Panc1 (cell line): ENCODE data around the gene WDR64. TPM values are rescaled to one million over a fixed set of nuclear protein-coding genes. Genes with fewer than 3 reads are reported as not detected.

Experiments
- ATAC-seq: fragments of 200-7000 bp; cut with Tn5 transposase; 2 replicates; pipeline ENCODE4 v1.9.1; 2020; ENCODE audit warnings: mild to moderate bottlenecking, moderate library complexity
- BruUV-seq: library from RNA; stranded (reverse); fragments of 400-500 nt; replicated peaks from 2 replicates; lab custom pipeline; 2021; lab: Mats Ljungman, UMichigan
- CTCF ChIA-PET: fragments of 300-600 bp; sonication (Branson Sonifier 250); formaldehyde crosslinking; loops from one replicate; lab custom pipeline; 2022; ENCODE audit warnings: antibody characterized with exemption; lab: Charles Lee
- POLR2A ChIA-PET: fragments of 300-600 bp; sonication (Branson Sonifier 250); formaldehyde crosslinking; loops from one replicate; lab custom pipeline; 2022; ENCODE audit warnings: antibody characterized with exemption; lab: Charles Lee
- DNase-seq: peaks from one replicate; pipeline ENCODE4 v3.0.0-alpha.2; 2010; ENCODE audit warnings: low read depth, low spot score
- H3K27ac ChIP-seq: 2 replicates; pipeline ENCODE4 v1.5.1; 2011; ENCODE audit warnings: mild to moderate bottlenecking, low read length, inconsistent platforms
- H3K27me3 ChIP-seq: fragments of 200-500 bp; sonication (Bioruptor generic); 2 replicates; pipeline ENCODE4 v1.6.0; 2014; ENCODE audit warnings: low read length, inconsistent platforms; ENCODE audit not compliant: control insufficient read depth, insufficient read depth
- H3K36me3 ChIP-seq: fragments of 200-500 bp; sonication (Bioruptor generic); 2 replicates; pipeline ENCODE4 v1.5.1; 2014; ENCODE audit warnings: inconsistent platforms, mild to moderate bottlenecking, low read length, moderate library complexity; ENCODE audit not compliant: control insufficient read depth, insufficient read depth
- H3K4me1 ChIP-seq: 2 replicates; pipeline ENCODE4 v1.5.1; 2011; ENCODE audit warnings: inconsistent platforms, mild to moderate bottlenecking, low read length, moderate library complexity; ENCODE audit not compliant: control insufficient read depth, insufficient read depth
- H3K4me3 ChIP-seq, 2 experiments: 2 replicates each; pipeline ENCODE4 v1.5.1; 2011 to 2012; ENCODE audit warnings: low read depth in 2 of 2, low read length in 2 of 2, mild to moderate bottlenecking in 2 of 2, inconsistent platforms in 1 of 2, moderate library complexity in 1 of 2
- H3K9me3 ChIP-seq: fragments of 200-500 bp; sonication (Bioruptor generic); 2 replicates; pipeline ENCODE4 v1.5.1; 2014; ENCODE audit warnings: low read depth, mild to moderate bottlenecking, inconsistent platforms, low read length, moderate library complexity; ENCODE audit not compliant: control insufficient read depth, insufficient read depth
- POLR2AphosphoS5 ChIP-seq: IDR thresholded peaks from 2 replicates; pipeline ENCODE4 v1.6.1; 2012; ENCODE audit warnings: mild to moderate bottlenecking, low read depth, low read length, moderate library complexity
- SIN3A ChIP-seq: IDR thresholded peaks from 2 replicates; pipeline ENCODE4 v1.6.1; 2012; ENCODE audit warnings: low read depth, mild to moderate bottlenecking, low read length, moderate library complexity, borderline replicate concordance; ENCODE audit not compliant: insufficient read depth
- TCF7L2 ChIP-seq: IDR thresholded peaks from 2 replicates; pipeline ENCODE4 v1.6.1; 2011; ENCODE audit warnings: mild to moderate bottlenecking, low read depth, low read length, inconsistent platforms
- in situ Hi-C: cut with HindIII; loops from 2 replicates; pipeline ENCODE4 v1.10.0; 2016; ENCODE audit warnings: low sequenced_read_pairs, low pct_unique_long_range_greater_than_20kb
- intact Hi-C: fragments of 100-400 bp; cut with micrococcal nuclease; formaldehyde crosslinking; loops from one replicate; pipeline ENCODE4 v1.10.0; 2022; ENCODE audit not compliant: unreplicated experiment
- total RNA-seq: library from RNA; stranded (reverse); gene quantifications from one replicate; pipeline ENCODE4 v1.2.1, GENCODE V29; 2021; ENCODE audit not compliant: unreplicated experiment
- TF ChIP-seq, protein P1 (sequence below): fragments of 450-650 bp; IDR thresholded peaks from 2 replicates; pipeline ENCODE4 v1.5.1; 2017; ENCODE audit warnings: mild to moderate bottlenecking
- TF ChIP-seq, protein P2 (sequence below), 2 experiments: IDR thresholded peaks; 2 replicates each; pipeline ENCODE4 v1.6.1; 2011 to 2012; ENCODE audit warnings: low read depth in 2 of 2, control low read depth in 1 of 2, low read length in 1 of 2, mild to moderate bottlenecking in 1 of 2, moderate library complexity in 1 of 2; ENCODE audit not compliant: insufficient read depth in 1 of 2

WDR64 gene
- total RNA-seq, 1 experiment from 2014 or later, result not detected

DNA sequence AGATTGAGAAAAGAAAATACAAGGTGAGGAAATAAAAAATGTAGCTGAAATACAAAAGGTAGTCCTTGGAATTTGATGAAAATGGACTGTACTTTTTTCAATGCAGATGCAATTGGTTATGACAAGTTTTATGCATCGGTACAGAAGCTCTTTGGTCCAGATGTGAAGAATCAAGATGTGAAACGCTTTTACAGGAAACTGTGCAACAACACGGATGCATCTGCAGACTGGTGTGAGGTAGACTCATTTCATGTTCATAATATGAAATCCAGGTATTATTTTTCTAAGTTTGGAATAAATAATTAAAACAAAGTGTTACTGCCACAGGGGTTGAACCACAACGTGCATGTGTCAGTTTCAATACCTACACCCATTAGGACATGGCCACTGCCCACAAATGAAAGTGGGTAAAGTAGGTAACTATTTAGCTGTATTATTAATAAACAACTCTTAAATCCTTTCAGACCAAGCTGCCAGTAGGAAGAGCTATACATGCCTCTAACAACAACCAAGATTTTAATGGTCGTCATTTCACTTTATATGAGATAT is 8.4 kb downstream of the WDR64 start:
- ChIA-PET POLR2A (no interaction called here), CTCF (no interaction called here)
- no peak for ATAC-seq
- Histone ChIP-seq H3K4me3 (no peak overlapping the region), H3K9me3 (no peaks in the 10 kb centered on the region), H3K27me3 (no peaks in the 10 kb centered on the region), H3K4me1 (no peaks in the 10 kb centered on the region), H3K27ac (no peak overlapping the region), H3K36me3 (no peaks in the 10 kb centered on the region)
- no TSS peak for BruUV-seq
- in situ Hi-C loops, result no loop called here
- no peak for DNase-seq
- TF ChIP-seq POLR2AphosphoS5, result no peak
- TF ChIP-seq, protein P1, sequence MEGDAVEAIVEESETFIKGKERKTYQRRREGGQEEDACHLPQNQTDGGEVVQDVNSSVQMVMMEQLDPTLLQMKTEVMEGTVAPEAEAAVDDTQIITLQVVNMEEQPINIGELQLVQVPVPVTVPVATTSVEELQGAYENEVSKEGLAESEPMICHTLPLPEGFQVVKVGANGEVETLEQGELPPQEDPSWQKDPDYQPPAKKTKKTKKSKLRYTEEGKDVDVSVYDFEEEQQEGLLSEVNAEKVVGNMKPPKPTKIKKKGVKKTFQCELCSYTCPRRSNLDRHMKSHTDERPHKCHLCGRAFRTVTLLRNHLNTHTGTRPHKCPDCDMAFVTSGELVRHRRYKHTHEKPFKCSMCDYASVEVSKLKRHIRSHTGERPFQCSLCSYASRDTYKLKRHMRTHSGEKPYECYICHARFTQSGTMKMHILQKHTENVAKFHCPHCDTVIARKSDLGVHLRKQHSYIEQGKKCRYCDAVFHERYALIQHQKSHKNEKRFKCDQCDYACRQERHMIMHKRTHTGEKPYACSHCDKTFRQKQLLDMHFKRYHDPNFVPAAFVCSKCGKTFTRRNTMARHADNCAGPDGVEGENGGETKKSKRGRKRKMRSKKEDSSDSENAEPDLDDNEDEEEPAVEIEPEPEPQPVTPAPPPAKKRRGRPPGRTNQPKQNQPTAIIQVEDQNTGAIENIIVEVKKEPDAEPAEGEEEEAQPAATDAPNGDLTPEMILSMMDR, result no peak
- TF ChIP-seq SIN3A, result no peak
- intact Hi-C loops, result no loop called here

DNA sequence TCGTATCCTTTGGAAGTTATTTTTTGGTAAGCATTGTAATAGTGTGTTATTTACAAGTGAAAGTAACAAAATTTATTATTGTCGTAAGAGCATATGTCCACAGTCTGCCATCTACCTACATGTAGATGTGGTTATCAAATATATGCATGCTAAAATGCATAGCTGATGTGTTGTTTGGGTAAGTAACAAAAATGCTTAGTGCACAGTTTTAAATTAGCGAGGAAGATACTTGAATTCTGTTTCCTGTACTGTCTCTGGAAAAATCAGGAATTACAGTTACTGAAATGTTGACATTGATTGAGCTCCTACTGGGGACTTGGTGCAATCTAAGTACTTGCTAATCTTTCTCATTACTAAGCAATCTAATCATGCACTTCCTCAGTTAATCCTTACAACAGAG is 14.3 kb downstream of the WDR64 start:
- DNase-seq (no peak), ATAC-seq (no peak)
- BruUV-seq, result no TSS peak
- in situ Hi-C loops (no loop called here), intact Hi-C loops (no loop called here)
- no peaks in the 10 kb centered on the region for H3K27me3 ChIP-seq
- H3K4me1 ChIP-seq, result no peaks in the 10 kb centered on the region; the same call in 1 of the 2 replicates
- ChIA-PET POLR2A (no interaction called here), CTCF (no interaction called here)
- H3K36me3 ChIP-seq, result no peaks in the 10 kb centered on the region
- H3K4me3 ChIP-seq, result no peak overlapping the region
- H3K9me3 ChIP-seq, result no peaks in the 10 kb centered on the region
- TF ChIP-seq, protein P1, result no peak
- TF ChIP-seq SIN3A, result no peak
- TF ChIP-seq, protein P2, sequence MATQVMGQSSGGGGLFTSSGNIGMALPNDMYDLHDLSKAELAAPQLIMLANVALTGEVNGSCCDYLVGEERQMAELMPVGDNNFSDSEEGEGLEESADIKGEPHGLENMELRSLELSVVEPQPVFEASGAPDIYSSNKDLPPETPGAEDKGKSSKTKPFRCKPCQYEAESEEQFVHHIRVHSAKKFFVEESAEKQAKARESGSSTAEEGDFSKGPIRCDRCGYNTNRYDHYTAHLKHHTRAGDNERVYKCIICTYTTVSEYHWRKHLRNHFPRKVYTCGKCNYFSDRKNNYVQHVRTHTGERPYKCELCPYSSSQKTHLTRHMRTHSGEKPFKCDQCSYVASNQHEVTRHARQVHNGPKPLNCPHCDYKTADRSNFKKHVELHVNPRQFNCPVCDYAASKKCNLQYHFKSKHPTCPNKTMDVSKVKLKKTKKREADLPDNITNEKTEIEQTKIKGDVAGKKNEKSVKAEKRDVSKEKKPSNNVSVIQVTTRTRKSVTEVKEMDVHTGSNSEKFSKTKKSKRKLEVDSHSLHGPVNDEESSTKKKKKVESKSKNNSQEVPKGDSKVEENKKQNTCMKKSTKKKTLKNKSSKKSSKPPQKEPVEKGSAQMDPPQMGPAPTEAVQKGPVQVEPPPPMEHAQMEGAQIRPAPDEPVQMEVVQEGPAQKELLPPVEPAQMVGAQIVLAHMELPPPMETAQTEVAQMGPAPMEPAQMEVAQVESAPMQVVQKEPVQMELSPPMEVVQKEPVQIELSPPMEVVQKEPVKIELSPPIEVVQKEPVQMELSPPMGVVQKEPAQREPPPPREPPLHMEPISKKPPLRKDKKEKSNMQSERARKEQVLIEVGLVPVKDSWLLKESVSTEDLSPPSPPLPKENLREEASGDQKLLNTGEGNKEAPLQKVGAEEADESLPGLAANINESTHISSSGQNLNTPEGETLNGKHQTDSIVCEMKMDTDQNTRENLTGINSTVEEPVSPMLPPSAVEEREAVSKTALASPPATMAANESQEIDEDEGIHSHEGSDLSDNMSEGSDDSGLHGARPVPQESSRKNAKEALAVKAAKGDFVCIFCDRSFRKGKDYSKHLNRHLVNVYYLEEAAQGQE (IDR thresholded peaks at IDR 0.05; ENCODE audit: insufficient read depth in 1 of 2, low read depth in 2 of 2, low read length in 1 of 2), result no peak
- no peak for TF ChIP-seq TCF7L2
- TF ChIP-seq POLR2AphosphoS5, result no peak
- no peak overlapping the region for H3K27ac ChIP-seq
